HG03575 (cell line): ENCODE data around the gene POLR2A.
"Not testable (repeated sequence)": the region's sequence is repeated elsewhere in the genome, so short reads cannot be mapped to it uniquely, and the experiment has no call there.

Source experiments
- ATAC-seq: cut with Tn5 transposase; IDR thresholded peaks from one replicate; pipeline ENCODE4 v1.9.1; 2021; ENCODE audit not compliant: unreplicated experiment, insufficient number of reproducible peaks, low FRiP score; ENCODE audit errors: extremely low read depth

The POLR2A gene

DNA sequence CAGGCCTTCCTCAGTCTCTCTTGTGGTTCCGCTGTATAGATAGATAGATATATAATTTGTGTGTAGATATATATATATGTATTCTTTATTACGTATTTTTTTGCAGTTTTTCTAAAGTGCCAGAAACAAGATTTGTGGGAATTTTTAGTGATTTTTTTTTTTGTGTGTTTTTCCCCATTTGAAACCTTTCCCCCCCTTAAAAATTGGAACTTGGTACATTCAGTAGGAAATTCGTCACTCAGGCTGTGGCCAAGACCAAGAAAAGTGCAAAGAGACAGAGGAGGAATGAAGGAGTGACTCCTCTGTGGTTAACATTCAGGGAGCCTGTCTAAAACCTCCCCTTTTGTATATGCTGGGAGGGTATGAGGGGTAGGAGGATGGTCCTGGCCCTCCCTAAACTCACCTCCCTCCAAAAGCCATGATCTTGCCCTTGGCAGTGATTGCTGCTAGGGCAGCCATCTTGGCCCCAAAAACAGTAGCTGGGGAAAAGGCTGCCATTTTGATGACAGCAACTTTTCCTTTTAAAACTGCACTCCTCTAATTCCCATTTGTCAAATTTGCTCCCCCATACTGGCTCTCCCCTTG is 24.1 kb upstream of the POLR2A start:
- no peak for ATAC-seq

DNA sequence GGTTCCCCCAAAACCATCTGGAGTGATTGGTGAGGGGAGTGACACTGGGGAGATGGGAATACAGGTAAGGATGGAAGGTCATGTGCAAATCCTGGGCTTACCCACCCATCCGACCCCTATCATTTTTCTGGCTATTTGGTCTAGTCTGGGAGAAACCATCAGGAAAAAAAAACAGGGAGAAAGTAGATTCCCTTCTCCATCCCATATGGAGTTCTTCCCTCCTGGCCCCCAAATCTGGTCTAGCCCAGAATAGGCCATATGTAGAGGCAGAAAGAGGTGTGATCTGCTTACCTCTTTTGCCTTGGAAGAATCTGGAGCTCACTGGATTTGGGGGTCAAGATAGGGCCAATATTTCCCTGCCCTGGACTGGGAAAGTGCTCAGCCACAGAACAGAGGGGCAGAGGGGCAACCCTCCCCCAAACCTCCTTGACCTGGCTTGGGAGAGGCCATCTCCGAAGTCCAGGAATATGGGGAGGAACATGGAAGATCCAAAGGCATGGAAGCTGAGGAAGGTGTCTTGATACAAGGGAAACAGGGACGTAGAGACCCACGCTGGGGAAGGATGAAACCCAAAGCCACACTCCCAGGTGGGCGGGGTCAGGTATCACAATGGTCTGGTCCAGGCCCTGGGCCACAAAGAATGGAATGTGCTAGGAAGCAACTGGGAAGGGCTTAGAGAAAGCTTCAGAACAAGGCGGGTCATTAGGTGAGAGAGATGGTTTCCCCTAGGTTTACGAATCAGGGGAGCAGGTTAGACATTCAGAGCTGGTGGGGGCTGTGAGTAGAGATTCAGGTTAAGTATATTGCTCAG is 23.1 kb upstream of the POLR2A start:
- ATAC-seq = no peak

DNA sequence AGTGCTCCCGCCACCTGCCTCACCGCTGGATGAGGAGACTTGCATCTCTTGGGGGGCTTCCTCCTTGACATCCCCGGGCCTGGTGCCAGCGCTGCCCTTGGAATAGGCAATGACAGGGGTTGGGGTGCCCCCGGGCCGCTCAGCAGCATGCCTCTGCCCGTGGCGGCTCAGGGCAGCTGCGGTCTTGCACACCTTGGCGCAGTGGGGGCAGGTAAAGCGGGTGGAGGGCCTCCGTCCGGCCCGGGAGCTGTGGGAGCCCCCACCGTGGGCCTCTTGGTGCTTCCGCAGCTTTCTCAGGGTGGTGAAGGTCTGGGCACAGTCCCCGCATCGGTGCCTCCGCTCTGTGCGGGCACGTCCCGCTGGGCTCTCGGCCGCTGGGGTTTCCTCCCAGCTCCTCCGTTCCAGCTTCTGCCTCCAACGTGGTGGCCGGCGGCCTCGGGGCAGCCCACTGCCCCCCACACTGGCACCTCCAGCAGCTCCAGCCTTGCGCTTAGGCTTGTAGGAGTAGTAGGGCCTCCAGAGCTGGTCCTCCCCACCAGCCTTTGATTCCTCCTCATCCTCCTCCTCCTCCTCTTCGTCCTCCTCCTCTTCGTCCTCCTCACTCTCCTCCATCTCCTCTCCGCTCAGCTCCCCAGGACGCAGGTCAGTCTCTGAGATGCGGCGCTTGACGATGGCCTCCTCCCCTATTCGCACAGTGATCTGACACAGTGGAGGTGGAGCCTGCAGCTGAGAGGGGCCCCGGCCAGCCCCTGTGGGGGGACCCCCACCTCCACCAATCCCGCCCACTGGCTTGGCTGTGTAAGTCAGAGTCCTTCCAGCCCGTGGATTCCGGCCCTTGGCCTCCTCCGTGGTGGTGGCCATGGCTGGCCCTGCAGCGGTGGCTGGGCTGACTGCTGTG is 21.4 kb upstream of the POLR2A start:
- ATAC-seq = no peak

DNA sequence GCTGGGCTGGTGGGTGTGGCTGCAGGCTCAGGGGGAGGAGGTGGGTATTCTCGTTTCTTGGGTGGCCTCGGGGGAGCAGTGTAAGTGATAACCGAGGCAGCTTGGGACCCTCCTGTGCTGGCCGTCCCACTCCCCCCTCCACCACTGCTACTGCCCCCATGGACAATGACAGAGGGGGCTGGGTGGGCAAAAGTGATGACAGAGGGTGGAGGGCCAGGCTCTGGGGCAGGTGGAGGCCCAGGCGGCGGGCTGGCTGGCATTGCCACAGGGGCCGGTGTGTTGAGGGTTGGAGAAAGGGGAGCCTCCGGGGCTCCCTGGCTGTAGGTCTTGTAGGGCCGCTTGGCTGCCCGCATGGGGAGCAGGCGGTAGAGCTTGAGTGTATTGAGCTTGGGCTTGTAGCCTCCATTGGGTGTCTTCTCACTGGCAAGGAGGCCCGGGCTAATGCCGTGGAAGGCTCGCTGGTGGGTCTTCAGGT is 20.8 kb upstream of the POLR2A start:
- ATAC-seq = no peak

DNA sequence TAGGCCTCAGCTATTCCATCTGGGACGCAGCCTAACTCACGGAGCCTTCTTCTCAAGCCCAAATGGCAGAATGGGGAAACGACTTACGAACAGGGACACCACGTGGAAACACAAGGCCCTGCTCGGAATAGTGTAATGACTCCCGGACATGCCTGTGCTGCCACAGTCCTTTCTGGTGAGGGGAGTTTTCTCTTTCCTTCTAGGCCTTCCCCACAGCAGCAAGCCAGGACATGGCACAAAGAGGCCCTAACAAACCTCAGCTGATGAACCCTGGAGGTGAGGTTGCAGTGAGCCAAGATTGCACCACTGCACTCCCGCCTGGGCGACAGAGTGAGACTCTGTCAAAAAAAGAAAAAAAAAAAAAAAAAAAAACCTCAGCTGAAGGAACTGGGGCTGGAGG is 20.1 kb upstream of the POLR2A start:
- ATAC-seq = no peak

DNA sequence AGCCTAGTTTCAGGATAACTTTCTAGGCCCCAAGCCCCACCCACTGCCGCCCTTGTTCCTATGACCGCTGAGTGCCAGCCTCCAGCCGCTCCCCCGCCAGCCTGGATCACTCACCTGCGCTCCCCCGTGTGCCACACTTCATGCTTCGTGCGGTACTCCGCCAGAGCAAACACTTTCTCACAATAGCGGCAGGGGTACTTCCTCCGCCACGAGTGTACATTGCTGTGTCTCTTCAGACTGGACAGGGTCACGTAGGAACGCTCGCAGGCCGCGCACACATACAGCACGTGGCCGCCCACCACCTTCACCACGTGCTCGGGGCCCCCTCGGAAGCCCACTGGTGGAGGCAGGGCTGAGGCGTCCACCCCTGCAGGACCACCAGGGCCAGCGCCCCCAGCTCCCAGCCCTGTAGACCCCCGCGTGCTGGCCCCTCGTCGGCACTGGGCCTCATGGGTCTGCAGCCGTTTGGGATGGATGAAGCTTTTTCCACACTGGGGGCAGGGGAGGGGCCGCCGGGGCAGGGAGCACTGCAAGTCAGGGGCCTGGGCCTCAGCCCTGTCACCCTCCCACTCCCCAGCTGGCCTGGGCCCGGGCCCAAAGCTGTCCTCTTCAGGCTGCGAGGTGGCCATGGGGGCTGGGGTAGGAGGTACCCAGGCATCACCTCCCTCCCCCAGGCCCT is 18.4 kb upstream of the POLR2A start:
- no peak for ATAC-seq

DNA sequence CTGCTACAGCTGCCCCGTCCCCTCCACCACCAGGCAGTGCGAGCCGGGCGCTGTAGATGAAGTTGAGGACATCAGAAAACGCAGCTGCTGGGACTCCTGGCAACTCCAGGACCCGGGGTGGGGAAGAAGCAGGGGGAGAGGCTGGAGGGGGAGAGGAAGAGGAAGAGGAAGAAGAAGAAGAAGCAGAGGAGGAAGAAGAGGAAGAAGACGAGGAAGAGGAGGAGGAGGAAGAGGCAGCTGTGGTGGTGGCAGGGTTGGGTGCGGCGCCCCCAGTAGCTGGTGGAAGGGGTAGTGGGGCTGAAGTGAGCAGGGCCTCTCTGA is 17.9 kb upstream of the POLR2A start:
- ATAC-seq = no peak

DNA sequence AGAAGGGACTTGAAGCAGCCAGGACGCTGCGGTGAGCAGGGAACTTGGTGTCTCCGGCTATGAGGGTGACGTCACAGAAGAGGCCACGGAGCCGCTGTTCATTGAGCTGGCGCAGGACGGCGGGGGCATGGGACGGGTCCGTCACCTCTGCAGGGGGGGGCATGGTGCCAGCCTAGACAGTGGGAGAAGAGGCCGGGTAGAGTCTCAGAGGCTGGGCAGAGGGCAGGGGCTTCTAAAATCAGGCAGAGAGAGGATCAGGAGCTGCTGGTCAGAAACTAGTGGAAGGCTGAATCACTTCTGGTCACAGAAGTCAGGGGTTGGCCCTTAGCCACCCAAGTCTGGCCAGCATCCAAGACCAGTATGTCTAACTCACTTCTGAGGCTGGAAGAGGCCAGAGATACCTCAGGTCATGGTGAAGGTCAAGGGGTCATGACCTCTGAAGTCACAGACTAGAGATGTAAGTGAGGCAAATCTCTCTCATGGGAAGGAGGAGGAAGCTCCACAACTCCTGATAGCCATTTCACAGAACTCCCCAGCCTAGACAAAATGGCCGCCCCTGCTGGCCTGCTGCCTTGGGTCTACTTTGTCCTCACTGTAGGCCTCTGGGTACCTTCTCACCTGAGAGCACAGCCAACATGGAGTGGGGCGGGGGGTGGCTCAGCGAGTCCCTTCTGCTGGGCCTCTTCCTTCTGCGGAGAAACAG is 17.4 kb upstream of the POLR2A start:
- no peak for ATAC-seq

DNA sequence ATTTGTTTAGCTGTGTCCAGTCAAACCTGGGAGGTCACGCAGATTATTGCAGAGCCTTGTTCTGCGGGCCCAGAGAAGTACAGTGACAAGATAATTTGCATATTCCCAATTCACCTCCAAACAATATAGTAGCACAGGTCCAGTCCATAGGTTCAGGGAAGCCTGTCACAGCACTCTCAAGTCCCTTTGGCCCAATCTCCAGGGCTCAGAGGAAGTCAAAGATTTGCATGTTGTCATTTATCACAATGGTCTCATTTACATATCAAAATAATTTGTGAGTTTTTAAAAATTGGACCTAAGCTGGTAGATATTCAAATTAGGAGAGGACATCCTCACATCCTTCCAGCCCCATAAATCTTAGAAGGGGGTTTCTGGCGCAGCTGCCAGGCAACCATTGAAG is 16.7 kb upstream of the POLR2A start:
- ATAC-seq = no peak

DNA sequence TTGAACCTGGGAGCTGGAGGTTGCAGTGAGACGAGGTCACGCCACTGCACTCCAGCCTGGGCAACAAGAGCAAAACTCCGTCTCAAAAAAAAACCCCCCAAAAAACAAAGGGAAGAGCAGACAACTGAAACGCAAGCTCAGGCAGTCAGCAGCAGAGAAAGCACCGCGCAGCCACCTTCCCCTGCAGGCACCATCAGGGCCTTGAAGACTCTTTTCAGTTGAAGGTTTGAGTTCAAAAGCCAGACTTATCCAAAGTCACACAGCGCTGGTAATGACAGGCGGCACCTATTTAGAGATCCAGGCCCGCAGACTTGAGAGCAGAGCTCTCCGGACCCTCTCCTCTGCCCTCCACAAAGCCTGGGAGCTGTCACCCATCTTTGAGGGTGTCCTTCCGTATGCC is 15.9 kb upstream of the POLR2A start:
- ATAC-seq = no peak

DNA sequence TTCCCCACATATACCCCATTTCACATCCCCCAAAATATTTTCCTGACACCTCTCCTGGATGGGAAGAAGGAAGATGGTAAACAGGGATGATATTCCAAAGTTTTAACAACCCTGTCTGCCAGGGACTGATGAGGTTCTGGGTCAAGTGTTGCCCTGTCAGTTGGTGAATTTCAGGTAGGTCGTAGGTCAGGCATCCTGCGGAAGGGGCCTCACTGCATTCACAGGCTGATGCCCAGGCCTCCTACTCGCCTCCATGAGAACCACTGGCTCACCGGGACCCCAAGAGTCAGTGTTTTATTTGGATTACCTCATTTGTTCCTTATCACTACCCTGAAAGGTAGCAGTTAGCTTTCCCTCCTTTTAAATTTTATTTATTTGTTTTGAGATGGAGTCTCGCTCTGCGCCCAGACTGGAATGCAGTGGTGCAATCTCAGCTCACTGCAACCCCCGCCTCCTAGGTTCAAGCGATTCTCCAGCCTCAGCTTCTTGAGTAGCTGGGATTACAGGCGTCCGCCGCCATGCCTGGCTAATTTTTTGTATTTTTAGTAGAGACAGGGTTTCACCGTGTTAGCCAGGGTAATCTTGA is 15.3 kb upstream of the POLR2A start:
- ATAC-seq = no peak

DNA sequence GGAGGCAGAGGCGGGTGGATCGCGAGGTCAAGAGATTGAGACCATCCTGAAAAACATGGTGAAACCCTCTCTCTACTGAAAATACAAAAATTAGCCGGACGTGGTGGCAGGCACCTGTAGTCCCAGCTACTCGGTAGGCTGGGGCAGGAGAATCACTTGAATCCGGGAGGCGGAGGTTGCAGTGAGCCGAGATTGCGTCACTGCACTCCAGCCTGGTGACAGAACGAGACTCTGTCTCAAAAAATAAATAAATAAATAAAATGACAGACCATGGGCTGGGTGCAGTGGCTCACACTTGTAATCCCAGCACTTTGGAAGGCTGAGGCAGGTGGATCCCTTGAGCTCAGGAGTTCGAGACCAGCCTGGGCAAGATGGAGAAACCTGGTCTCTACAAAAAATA is 14.3 kb upstream of the POLR2A start:
- ATAC-seq = not testable (repeated sequence)

DNA sequence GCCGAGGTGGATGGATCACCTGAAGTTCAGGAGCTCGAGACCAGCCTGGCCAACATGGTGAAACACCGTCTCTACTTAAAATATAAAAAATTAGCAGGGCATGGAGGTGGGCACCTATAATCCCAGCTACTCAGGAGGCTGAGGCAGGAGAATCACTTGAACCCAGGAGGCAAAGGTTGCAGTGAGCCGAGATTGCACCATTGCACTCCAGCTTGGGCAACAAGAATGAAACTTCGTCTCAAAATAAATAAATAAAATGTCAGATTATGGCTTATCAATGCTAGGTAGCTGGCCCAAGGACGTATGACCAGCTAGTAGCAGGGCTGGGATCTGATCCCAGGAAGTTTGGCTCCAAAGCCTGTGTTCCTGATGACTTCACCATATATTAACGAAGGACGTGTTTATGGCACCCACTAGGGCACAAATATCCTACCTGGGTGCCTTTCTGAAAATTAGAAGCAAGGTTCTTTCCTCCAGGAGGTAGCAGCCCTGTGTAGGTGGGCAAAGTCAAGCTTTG is 13.7 kb upstream of the POLR2A start:
- ATAC-seq = not testable (repeated sequence)

DNA sequence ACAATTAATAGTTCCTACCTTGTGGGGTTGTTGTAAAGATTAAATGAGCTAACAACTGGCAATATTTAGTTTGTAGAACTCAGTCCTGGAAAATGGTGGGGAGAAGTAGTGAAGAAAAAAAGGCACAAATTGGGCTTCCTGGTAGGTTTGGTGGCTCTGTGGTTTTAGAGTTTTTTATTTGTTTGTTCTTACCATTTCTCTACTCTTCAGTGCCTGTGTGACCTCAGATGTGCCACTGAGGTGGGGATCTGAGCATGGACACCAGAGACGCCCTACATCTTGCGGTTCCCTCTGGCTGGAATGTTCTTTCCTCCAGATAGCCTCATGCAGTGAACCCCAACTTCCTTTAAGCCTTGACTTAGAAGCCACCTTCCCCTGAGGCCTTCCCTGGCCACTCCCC is 12.4 kb upstream of the POLR2A start:
- no peak for ATAC-seq

DNA sequence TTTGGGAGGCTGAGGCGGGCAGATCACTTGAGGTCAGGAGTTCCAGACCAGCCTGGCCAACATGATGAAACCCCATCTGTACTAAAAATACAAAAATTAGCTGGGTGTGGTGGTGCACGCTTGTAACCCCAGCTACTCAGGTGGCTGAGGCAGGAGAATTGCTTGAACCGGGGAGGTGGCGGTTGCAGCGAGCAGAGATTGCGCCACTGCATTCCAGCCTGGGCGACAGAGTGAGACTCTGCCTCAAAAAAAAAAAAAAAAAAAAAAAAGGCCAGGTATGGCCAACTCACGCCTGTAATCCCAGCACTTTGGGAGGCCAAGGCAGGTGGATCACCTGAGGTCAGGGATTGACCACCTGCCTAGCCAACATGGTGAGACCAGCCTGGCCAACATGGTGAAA is 9.4 kb upstream of the POLR2A start:
- ATAC-seq = not testable (repeated sequence)

DNA sequence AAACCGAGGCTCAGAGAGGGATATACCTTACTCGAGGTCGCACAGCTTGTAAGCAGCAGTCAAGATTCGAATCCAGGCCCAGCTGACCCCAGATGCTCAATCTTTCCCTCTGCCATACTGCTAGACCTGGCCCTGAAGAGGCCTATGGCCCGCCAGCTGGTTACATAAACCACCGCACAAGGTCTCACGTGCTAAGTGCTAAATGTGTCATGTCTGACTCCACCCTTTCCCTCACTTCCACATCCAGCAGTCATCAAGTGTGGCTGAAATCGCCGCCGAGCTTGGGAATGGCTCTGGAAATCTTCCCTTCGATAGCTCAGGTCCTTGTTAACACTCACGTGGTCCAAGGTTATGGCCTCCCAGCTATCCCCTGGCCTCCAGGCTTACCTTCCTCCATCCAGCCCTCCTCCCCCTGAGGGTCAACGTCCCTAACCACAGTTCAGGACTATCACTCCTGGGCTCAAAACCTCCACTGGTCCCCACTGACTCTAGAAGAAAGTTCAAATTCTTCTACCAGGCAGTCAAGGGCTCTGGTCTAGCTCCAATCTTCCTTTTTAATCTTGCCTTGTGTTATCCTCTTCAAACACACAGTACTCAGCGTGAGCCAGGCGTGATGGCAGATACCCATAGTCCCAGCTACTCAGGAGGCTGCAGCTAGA is 8.3 kb upstream of the POLR2A start:
- ATAC-seq = no peak

DNA sequence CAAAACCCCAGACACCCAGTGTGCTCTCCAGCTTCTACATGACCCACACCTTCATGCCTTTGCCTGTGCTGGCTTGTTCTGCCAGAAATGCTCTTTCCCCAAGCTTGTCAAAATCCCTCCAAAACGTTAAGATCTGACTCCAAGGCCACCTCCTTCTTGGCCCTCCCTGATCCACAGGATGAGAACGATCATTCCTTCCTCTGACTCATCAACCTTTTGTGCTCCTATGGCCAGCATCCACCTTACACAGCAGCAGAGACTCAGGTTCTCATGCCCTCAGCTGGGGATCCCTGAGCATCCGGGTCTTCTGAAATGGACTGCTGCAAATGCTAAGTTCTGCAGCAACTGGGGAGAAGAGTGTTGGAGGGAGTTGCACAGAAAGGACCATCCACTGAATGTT is 7.7 kb upstream of the POLR2A start:
- no peak for ATAC-seq

DNA sequence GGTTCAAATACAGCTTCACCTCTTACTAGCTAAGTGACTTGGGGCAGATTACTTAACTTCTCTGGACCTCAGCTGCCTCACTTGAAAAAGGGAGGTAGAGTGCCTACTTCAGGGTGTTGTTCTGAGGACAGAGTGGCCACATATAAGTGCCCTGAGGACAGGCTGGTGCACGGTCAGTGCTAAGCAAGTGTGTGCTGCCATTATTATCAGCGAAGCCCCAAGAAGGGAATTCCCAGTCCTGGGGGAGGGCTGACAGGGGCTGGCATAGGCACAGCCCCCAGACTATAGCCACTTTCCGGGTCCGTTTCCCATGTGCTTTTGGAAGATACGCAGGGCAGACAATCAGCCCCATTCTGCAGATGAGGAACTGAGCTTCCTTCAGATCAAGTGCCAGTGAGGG is 7.2 kb upstream of the POLR2A start:
- no peak for ATAC-seq
